Activated T-helper 9 cell treated with anti-CD3 and anti-CD28 coated beads, Interleukin-2, amount 50 U/mL, for 16 hours (primary cell): ENCODE data around the gene HIGD2A.
"Not testable (repeated sequence)": the region's sequence is repeated elsewhere in the genome, so short reads cannot be mapped to it uniquely, and the experiment has no call there.

Experiments
- DNase-seq: peaks from one replicate; pipeline ENCODE4 v3.0.0-alpha.2; 2020; ENCODE audit warnings: low read depth

HIGD2A gene

GRCh38 chr5:176394881-176395675 is 6.5 kb downstream of the HIGD2A start:
- no peak for DNase-seq

- DNase-seq: no peak
Measured at GRCh38 chr5:176396330-176396729, 7.8 kb downstream of the HIGD2A start.

- no peak for DNase-seq
Measured at GRCh38 chr5:176397736-176398420, 9.3 kb downstream of the HIGD2A start.

DNA sequence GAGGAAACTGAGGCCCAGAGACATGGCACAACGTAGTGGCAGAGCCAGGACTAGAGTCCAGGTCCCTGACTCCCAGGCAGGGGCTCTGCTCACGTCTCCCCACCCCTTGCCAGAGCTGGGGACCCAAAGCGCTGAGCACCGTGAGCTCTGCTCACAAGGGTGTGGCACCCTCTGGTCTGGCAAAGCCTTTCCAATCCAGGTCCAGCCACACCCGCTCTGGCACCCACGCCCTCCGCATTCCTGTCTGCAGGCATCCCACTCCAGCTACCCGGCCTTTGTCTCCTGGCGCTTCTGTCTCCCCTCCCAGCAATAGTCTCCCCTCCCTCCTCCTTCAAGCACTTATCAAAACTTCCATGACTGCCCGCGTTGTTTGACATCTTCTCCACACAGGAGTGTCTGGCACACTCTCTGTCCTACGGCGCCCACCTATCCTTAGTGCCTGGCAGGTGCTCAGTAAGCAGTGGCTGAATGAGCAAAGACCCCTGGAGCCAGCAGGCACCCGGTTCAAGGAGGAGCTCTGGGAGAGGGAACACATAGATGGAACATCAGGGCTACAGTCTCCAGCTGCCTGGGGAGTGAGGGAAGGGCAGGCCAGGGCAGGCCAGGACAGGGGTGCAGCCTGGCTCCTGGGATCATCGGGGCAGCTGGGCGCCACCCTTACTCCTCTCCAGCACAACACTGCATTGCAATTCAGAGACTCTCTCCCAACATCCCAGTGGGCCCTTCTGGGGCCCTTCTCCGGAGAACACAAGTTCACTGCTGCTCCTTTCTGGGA is 12.0 kb downstream of the HIGD2A start:
- no peak for DNase-seq

- no peak for DNase-seq
Measured at GRCh38 chr5:176401281-176402205, 13.0 kb downstream of the HIGD2A start.

DNA sequence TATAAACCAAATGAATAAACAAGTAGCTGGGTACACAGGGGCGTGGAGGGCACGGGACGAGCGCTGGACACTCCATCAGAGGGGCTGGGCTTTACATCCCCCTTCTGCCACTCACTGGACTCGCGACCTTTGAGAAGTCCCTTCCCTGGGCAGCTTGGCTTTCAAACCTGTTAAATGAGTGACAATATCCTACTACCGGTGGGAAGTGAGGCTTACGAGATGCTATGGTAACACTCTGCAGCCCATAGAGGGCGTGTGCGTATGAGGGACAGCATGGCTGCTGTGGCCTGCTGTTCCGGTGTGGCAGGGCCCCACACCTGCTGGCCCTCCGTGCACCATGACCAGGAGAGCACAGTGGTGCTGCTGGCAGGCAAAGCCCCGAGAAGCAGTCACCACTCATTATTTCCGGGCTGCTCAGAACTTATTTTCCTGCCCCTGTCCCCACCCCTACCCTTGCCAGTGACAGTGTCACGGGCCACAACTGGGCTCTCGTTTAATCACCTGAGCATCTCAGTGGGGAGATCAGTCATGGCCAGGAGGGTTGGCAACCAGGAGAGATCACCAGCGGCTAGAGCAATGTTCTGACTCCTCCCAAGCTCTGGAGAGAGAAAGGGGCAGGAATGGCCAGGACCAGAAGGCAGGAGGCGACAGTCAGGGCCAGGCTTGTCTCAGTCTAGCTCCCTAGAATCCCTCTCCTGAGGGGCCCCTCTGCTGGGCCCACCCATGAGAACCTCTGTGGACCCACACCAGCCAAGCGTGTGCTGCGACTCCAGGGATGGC is 17.3 kb downstream of the HIGD2A start:
- DNase-seq: no peak

DNA sequence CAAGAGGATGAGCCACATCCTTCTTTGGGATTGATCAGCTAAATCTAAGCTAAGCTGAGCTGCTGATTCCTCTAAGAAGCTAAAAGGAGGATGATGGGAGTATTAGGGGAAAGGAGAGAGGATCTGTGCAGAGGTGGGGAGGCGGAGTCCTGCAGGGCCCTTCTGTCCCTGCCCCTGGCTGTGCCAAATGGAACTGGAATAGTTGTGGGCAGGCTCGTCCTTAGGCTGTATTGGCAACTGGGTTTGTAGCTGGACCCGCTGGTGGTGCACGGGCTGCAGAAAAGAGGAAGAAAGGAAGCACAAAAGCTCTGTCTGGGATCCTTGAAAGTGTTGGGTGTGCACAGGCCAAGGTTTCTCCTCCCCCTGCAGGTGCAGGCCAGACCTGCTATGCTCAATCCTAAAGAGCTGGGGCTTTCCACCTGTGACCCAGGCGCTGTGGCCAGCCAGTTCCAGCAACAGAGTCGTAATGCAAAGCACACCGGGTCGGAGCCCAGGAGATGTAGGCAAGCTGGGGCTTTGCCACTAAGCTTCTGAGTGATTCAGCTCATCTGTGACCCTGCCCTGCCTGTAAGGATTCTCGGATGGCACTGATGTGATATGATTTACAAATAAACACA is 18.0 kb downstream of the HIGD2A start:
- no peak for DNase-seq

DNA sequence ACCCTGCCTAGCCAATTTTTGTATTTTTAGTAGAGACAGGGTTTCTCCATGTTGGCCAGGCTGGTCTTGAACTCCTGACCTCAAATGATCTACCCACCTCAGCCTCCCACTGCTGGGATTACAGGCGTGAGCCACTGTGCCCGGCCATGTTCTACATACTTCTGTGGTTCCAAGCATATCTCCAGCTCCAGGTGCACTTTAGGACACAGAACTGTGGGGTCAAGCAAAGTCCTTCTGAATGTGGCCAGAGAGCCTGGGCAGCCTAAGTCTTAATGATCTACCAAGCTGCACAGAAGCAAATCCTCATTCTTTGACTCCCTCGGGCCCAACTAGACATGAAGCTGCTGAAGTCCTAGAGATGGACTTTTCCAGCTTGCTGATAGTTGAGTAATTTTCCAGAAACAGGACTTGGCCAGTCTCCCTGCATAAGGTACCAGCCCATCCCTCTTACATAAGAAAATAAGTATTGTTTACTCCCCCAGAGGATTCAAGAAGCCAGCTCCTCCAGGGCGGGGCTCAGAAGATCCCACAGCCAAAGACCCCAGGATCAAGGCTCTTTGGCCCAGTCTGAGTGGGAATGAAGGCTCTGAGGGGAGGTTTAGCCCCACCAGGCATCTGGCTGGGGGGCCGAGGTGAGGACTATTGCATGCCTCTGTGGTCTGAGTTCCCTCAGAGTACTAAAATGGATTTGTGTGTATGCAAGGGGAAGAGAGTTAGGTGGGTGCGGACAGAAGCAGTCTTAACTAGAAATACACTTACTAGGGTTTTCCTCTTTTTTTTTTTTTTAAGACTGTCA is 19.1 kb downstream of the HIGD2A start:
- DNase-seq: no peak

DNA sequence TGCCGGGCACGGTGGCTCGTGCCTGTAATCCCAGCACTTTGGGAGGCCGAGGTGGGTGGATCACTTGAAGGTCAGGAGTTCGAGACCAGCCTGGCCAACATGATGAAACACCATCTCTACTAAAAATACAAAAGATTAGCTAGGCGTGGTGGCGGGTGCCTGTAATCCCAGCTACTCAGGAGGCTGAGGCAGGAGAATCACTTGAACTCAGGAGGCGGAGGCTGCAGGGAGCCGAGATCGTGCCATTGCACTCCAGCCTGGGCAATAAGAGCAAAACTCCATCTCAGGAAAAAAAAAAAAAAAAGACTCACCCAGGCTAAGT is 19.7 kb downstream of the HIGD2A start:
- DNase-seq: not testable (repeated sequence)

GRCh38 chr5:176408590-176408989 is 20.0 kb downstream of the HIGD2A start:
- DNase-seq: no peak

- DNase-seq: no peak
Measured at GRCh38 chr5:176409765-176410164, 21.2 kb downstream of the HIGD2A start.

DNA sequence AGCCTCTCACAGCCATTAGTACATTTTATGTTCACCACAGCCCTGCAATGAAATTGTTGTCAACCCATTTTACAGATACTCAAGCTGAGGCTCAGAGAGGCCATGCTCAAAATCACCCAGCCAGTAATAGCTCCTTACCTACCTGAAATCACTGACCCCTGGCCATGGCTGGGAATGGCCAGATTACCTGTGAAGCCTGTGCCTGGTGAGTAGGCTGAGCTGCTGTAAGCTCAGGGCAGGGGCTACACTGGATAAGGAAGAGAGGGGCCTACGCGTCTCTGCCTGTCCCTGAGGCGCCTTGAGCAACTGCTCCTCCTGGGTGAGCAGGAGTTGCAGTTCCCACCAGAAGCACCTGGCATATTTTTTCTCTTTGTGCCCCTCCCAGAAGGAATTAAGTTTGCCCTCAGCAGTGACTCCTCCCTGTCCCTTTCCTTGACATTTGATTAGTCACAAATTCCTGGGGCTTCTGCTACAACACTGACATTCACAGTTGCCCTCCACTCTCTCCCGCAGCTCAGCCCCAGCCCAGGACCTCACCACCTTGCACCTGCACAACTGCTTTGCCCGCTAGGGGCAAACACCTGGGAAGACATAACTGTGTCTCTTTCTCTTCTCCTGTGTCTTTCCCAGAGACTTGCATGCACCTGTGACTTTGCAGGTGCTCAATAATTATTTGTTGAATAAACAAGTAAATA is 22.1 kb downstream of the HIGD2A start:
- DNase-seq: no peak

- DNase-seq: no peak
Measured at GRCh38 chr5:176412517-176413254, 24.1 kb downstream of the HIGD2A start.

GRCh38 chr5:176413255-176413565 is 24.7 kb downstream of the HIGD2A start:
- DNase-seq: no peak

- DNase-seq: no peak
Measured at GRCh38 chr5:176413709-176414191, 25.2 kb downstream of the HIGD2A start.

- no peak for DNase-seq
Measured at GRCh38 chr5:176414704-176415103, 26.2 kb downstream of the HIGD2A start.

DNA sequence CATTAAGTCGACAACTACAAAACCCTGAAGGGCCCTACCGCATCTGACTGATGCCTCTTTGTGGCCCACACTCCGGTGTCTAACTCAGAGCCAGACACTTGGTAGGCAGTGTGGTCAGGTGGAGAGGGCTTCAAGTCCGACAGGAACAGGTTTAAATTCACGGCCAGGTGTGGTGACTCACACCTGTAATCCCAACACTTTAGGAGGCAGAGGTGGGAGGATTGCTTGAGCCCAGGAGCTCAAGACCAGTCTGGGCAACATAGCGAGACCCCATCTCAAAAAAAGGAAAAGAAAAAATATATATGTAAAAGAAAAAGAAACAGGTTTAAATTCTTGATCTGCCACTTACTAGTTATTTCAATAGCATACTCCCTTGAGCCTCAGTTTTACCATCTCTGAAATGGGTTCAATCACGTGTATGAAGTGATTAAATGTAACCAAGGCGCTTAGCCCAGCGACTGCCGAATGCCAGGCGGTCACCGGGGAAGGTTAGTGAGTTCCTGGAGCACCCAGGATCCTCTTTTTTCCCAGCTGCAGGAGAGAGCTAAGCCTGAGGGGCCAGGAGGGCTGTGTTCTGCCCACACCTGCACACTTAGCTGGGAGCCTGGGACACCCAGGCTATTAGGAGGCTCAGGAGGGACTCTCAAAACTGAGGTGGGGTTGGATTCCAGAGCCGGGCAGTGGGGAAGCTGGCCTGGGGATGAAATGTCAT is 26.8 kb downstream of the HIGD2A start:
- no peak for DNase-seq
